Measurements from ENCODE around the gene TIMM17A.
"Not testable (repeated sequence)": the region's sequence is repeated elsewhere in the genome, so short reads cannot be mapped to it uniquely, and the experiment has no call there.

Gene TIMM17A

GRCh38 chr1:201938440-201939035 is 16.8 kb upstream of the TIMM17A start:
- H3K4me3 ChIP-seq (ENCODE audit: low read depth, low read length), result no peak overlapping the region
- DNase-seq (ENCODE audit: low read depth), result no peak

GRCh38 chr1:201939148-201939547 is 16.2 kb upstream of the TIMM17A start:
- DNase-seq (ENCODE audit: low read depth), result no peak
- H3K4me3 ChIP-seq (ENCODE audit: low read depth, low read length), result no peak overlapping the region

- DNase-seq (ENCODE audit: low read depth), result no peak
- no peak overlapping the region for H3K4me3 ChIP-seq (ENCODE audit: low read depth, low read length)
Measured at GRCh38 chr1:201939574-201939973, 15.7 kb upstream of the TIMM17A start.

- H3K4me3 ChIP-seq (ENCODE audit: low read depth, low read length); DNase-seq (ENCODE audit: low read depth): not testable (repeated sequence)
Measured at GRCh38 chr1:201940316-201940715, 15.0 kb upstream of the TIMM17A start.

- no peak for DNase-seq (ENCODE audit: low read depth)
- H3K4me3 ChIP-seq (ENCODE audit: low read depth, low read length), result no peak overlapping the region
Measured at GRCh38 chr1:201941420-201942128, 13.7 kb upstream of the TIMM17A start.

- H3K4me3 ChIP-seq (ENCODE audit: low read depth, low read length), result no peak overlapping the region
- no peak for DNase-seq (ENCODE audit: low read depth)
Measured at GRCh38 chr1:201942129-201942495, 13.2 kb upstream of the TIMM17A start.

GRCh38 chr1:201944002-201944401 is 11.3 kb upstream of the TIMM17A start:
- H3K4me3 ChIP-seq (ENCODE audit: low read depth, low read length), result no peak overlapping the region
- no peak for DNase-seq (ENCODE audit: low read depth)

GRCh38 chr1:201944639-201945038 is 10.7 kb upstream of the TIMM17A start:
- H3K4me3 ChIP-seq (ENCODE audit: low read depth, low read length), result no peak overlapping the region

GRCh38 chr1:201945157-201945556 is 10.1 kb upstream of the TIMM17A start:
- peak overlapping the region; percentile 41 for H3K4me3 ChIP-seq (ENCODE audit: low read depth, low read length)
- DNase-seq (ENCODE audit: low read depth), result no peak

More at GRCh38 chr1:201944639-201945038, 10.7 kb upstream of the TIMM17A start:
- DNase-seq (ENCODE audit: low read depth), result no peak

GRCh38 chr1:201945863-201946223 is 9.5 kb upstream of the TIMM17A start:
- peak overlapping the region; percentile 41 for H3K4me3 ChIP-seq (ENCODE audit: low read depth, low read length)
- DNase-seq (ENCODE audit: low read depth), result no peak

GRCh38 chr1:201946224-201946908 is 8.9 kb upstream of the TIMM17A start, which contains the start of gene LMOD1:
Gene LMOD1, minus strand, starts transcription at chr1:201946548. Its CDS starts 208 bp downstream, at chr1:201946340.
- H3K4me3 ChIP-seq (ENCODE audit: low read depth, low read length), result peak within 1 kb of the TSS; percentile 41
- peak; percentile 80 for DNase-seq (ENCODE audit: low read depth)

GRCh38 chr1:201947697-201948008 is 7.7 kb upstream of the TIMM17A start:
- no peak overlapping the region for H3K4me3 ChIP-seq (ENCODE audit: low read depth, low read length)
- DNase-seq (ENCODE audit: low read depth), result no peak

- DNase-seq (ENCODE audit: low read depth), result no peak
- no peak overlapping the region for H3K4me3 ChIP-seq (ENCODE audit: low read depth, low read length)
Measured at GRCh38 chr1:201949491-201949890, 5.8 kb upstream of the TIMM17A start.

- H3K4me3 ChIP-seq (ENCODE audit: low read depth, low read length), result peak overlapping the region; percentile 99
- DNase-seq (ENCODE audit: low read depth), result no peak
Measured at GRCh38 chr1:201954263-201955008, 867 bp upstream of the TIMM17A start.

- DNase-seq (ENCODE audit: low read depth), result no peak
- H3K4me3 ChIP-seq (ENCODE audit: low read depth, low read length), result peak overlapping the region; percentile 99
Measured at GRCh38 chr1:201955729-201956143, 433 bp downstream of the TIMM17A start.

GRCh38 chr1:201958348-201958747 is 3.0 kb downstream of the TIMM17A start:
- DNase-seq (ENCODE audit: low read depth), result no peak
- H3K4me3 ChIP-seq (ENCODE audit: low read depth, low read length), result no peak overlapping the region

- DNase-seq (ENCODE audit: low read depth); H3K4me3 ChIP-seq (ENCODE audit: low read depth, low read length): not testable (repeated sequence)
Measured at GRCh38 chr1:201962382-201962781, 7.1 kb downstream of the TIMM17A start.

GRCh38 chr1:201964261-201964660 is 9.0 kb downstream of the TIMM17A start:
- no peak overlapping the region for H3K4me3 ChIP-seq (ENCODE audit: low read depth, low read length)
- no peak for DNase-seq (ENCODE audit: low read depth)

- no peak for DNase-seq (ENCODE audit: low read depth)
- H3K4me3 ChIP-seq (ENCODE audit: low read depth, low read length), result no peak overlapping the region
Measured at GRCh38 chr1:201966171-201966570, 10.9 kb downstream of the TIMM17A start.

Measured in skeletal muscle cell (primary cell).